IMR-90 (cell line): ENCODE results near the gene HYOU1. TPM values are rescaled to one million over a fixed set of nuclear protein-coding genes. Genes with fewer than 3 reads are reported as not detected.

Source experiments
- ATAC-seq: fragments of 200-7000 bp; cut with Tn5 transposase; 2 replicates; pipeline ENCODE4 v1.9.1; 2020; ENCODE audit warnings: low read depth, mild to moderate bottlenecking, moderate library complexity
- BruUV-seq: library from RNA; stranded (reverse); fragments of 400-500 nt; replicated peaks from 2 replicates; lab custom pipeline; 2021; lab: Mats Ljungman, UMichigan
- CTCF ChIA-PET: fragments of 300-600 bp; formaldehyde crosslinking; extraction: SDS; loops from one replicate; lab custom pipeline; 2021; ENCODE audit warnings: antibody characterized with exemption; lab: Yijun Ruan, JAX
- POLR2A ChIA-PET: fragments of 300-600 bp; sonication (Branson Sonifier 250); formaldehyde crosslinking; loops from one replicate; lab custom pipeline; 2022; ENCODE audit warnings: antibody characterized with exemption; ENCODE audit not compliant: unreplicated experiment; lab: Charles Lee
- DNase-seq: peaks from one replicate; pipeline ENCODE4 v3.0.0; 2013
- H2AFZ ChIP-seq: replicated peaks from 2 replicates; pipeline ENCODE3; 2013; ENCODE audit warnings: low read length, mild to moderate bottlenecking; ENCODE audit not compliant: poor library complexity
- H2AK5ac ChIP-seq: 2 replicates; pipeline ENCODE4 v1.6.1; 2013; ENCODE audit warnings: low read depth, low read length, inconsistent platforms
- H2AK9ac ChIP-seq: replicated peaks from 2 replicates; pipeline ENCODE3; 2013; ENCODE audit warnings: mild to moderate bottlenecking, low read depth, low read length, moderate library complexity; ENCODE audit not compliant: poor library complexity
- H2BK120ac ChIP-seq: 2 replicates; pipeline ENCODE4 v1.6.1; 2013; ENCODE audit warnings: low read depth, low read length, inconsistent platforms
- H2BK15ac ChIP-seq: 3 replicates; pipeline ENCODE4 v1.6.1; 2013; ENCODE audit warnings: low read depth, low read length, inconsistent platforms
- H2BK20ac ChIP-seq: 2 replicates; pipeline ENCODE4 v1.6.1; 2013; ENCODE audit warnings: low read depth, mild to moderate bottlenecking, inconsistent platforms, low read length, moderate library complexity
- H2BK5ac ChIP-seq: 2 replicates; pipeline ENCODE4 v1.6.1; 2013; ENCODE audit warnings: mild to moderate bottlenecking, low read depth, low read length, inconsistent platforms; ENCODE audit not compliant: poor library complexity, severe bottlenecking
- H3K14ac ChIP-seq: replicated peaks from 2 replicates; pipeline ENCODE4 v1.6.1; 2013; ENCODE audit warnings: low read depth, low read length, inconsistent platforms
- H3K18ac ChIP-seq: 2 replicates; pipeline ENCODE4 v1.6.1; 2013; ENCODE audit warnings: low read depth, low read length, control low read depth
- H3K23ac ChIP-seq: 2 replicates; pipeline ENCODE4 v1.6.1; 2013; ENCODE audit warnings: low read depth, low read length, inconsistent platforms
- H3K27ac ChIP-seq: 2 replicates; pipeline ENCODE4 v1.5.1; 2013; ENCODE audit warnings: mild to moderate bottlenecking, control low read depth, low read length; ENCODE audit not compliant: insufficient read depth
- H3K27me3 ChIP-seq: 2 replicates; pipeline ENCODE4 v1.6.1; 2013; ENCODE audit warnings: low read length; ENCODE audit not compliant: control insufficient read depth, insufficient read depth
- H3K36me3 ChIP-seq: 2 replicates; pipeline ENCODE4 v1.6.1; 2013; ENCODE audit warnings: low read length, mixed read lengths; ENCODE audit not compliant: control insufficient read depth, insufficient read depth
- H3K4ac ChIP-seq: 2 replicates; pipeline ENCODE4 v1.6.1; 2013; ENCODE audit warnings: low read depth, low read length, inconsistent platforms
- H3K4me1 ChIP-seq: 2 replicates; pipeline ENCODE4 v1.6.1; 2013; ENCODE audit warnings: low read length, mixed read lengths; ENCODE audit not compliant: control insufficient read depth, insufficient read depth
- H3K4me2 ChIP-seq: 2 replicates; pipeline ENCODE4 v1.6.1; 2013; ENCODE audit warnings: low read depth, mild to moderate bottlenecking, control low read depth, low read length, moderate library complexity
- H3K4me3 ChIP-seq: 2 replicates; pipeline ENCODE4 v1.5.1; 2013; ENCODE audit warnings: low read depth, mild to moderate bottlenecking, control low read depth, low read length, moderate library complexity; ENCODE audit not compliant: insufficient read depth
- H3K56ac ChIP-seq: 2 replicates; pipeline ENCODE4 v1.6.1; 2013; ENCODE audit warnings: low read length, inconsistent platforms; ENCODE audit not compliant: insufficient read depth; ENCODE audit errors: extremely low read depth
- H3K79me1 ChIP-seq, 2 experiments: 2 replicates each; pipeline ENCODE4 v1.6.1; 2013; ENCODE audit warnings: low read length in 2 of 2, inconsistent platforms in 1 of 2, low read depth in 1 of 2
- H3K9ac ChIP-seq: 2 replicates; pipeline ENCODE4 v1.6.1; 2013; ENCODE audit warnings: low read depth, low read length, control low read depth
- H3K9me1 ChIP-seq: 2 replicates; pipeline ENCODE4 v1.6.1; 2013; ENCODE audit warnings: low read length, inconsistent platforms; ENCODE audit not compliant: insufficient read depth
- H3K9me3 ChIP-seq: 2 replicates; pipeline ENCODE4 v1.6.1; 2013; ENCODE audit warnings: low read length; ENCODE audit not compliant: control insufficient read depth, insufficient read depth
- H4K20me1 ChIP-seq: 2 replicates; pipeline ENCODE4 v1.6.1; 2013; ENCODE audit warnings: low read length, inconsistent platforms; ENCODE audit not compliant: insufficient read depth
- H4K5ac ChIP-seq: 2 replicates; pipeline ENCODE4 v1.6.1; 2013; ENCODE audit warnings: mild to moderate bottlenecking, low read depth, low read length, control low read depth
- H4K8ac ChIP-seq, 2 experiments: 2 replicates each; pipeline ENCODE4 v1.6.1; 2013; ENCODE audit warnings: low read depth in 2 of 2, low read length in 2 of 2, control low read depth in 1 of 2, inconsistent platforms in 1 of 2
- H4K91ac ChIP-seq: 2 replicates; pipeline ENCODE4 v1.6.1; 2013; ENCODE audit warnings: low read depth, low read length, inconsistent platforms; ENCODE audit not compliant: insufficient read depth
- BHLHE40 ChIP-seq: fragments of 150-350 bp; IDR thresholded peaks from 2 replicates; pipeline ENCODE4 v1.6.1; 2016; ENCODE audit warnings: mild to moderate bottlenecking, low read depth, low read length
- CHD1 ChIP-seq: IDR thresholded peaks from 2 replicates; pipeline ENCODE4 v1.6.1; 2012; ENCODE audit warnings: low read depth, low read length, improper control_type of control experiment
- FOS ChIP-seq: fragments of 150-350 bp; IDR thresholded peaks from 2 replicates; pipeline ENCODE4 v1.6.1; 2016; ENCODE audit warnings: low read depth, low read length
- MAZ ChIP-seq: IDR thresholded peaks from 2 replicates; pipeline ENCODE4 v1.6.1; 2012; ENCODE audit warnings: low read depth, mild to moderate bottlenecking, low read length, improper control_type of control experiment, moderate library complexity, borderline replicate concordance
- MXI1 ChIP-seq: IDR thresholded peaks from 2 replicates; pipeline ENCODE4 v1.6.1; 2012; ENCODE audit warnings: low read depth, mild to moderate bottlenecking, low read length, moderate library complexity, borderline replicate concordance
- NFE2L2 ChIP-seq: fragments of 150-350 bp; IDR thresholded peaks from 2 replicates; pipeline ENCODE4 v1.6.1; 2016; ENCODE audit warnings: low read depth, mild to moderate bottlenecking, low read length
- POLR2A ChIP-seq: IDR thresholded peaks from 2 replicates; pipeline ENCODE4 v1.6.1; 2012; ENCODE audit warnings: mild to moderate bottlenecking, low read depth, low read length
- RAD21 ChIP-seq: IDR thresholded peaks from 2 replicates; pipeline ENCODE4 v1.6.1; 2012; ENCODE audit warnings: low read length, improper control_type of control experiment
- RCOR1 ChIP-seq: IDR thresholded peaks from 2 replicates; pipeline ENCODE4 v1.6.1; 2012; ENCODE audit warnings: mild to moderate bottlenecking, low read length, improper control_type of control experiment; ENCODE audit not compliant: insufficient replicate concordance
- dilution Hi-C: fragments of 300-500 bp; cut with HindIII; formaldehyde crosslinking; loops from one replicate; pipeline ENCODE4 v1.14.3; 2018; ENCODE audit warnings: low sequenced_read_pairs; ENCODE audit not compliant: unreplicated experiment
- in situ Hi-C: fragments of 300-500 bp; cut with MboI; formaldehyde crosslinking; loops from 3 replicates; pipeline ENCODE4 v1.14.3; 2019; ENCODE audit warnings: low sequenced_read_pairs, inconsistent platforms, mixed read lengths
- intact Hi-C: fragments of 100-400 bp; cut with micrococcal nuclease; formaldehyde crosslinking; loops from 2 replicates; pipeline ENCODE4 v1.10.0; 2022
- polyA plus RNA-seq, 3 experiments: library from polyadenylated mRNA; depleted of rRNA; stranded (reverse); fragments of >200 nt; gene quantifications; 2 replicates each; pipeline ENCODE4 v1.2.3, GENCODE V29; 2012; ENCODE audit warnings: low replicate concordance in 1 of 3
- total RNA-seq: library from RNA; depleted of rRNA; stranded (reverse); fragments of >200 nt; gene quantifications from 2 replicates; pipeline ENCODE4 v1.2.3, GENCODE V29; 2012
- TF ChIP-seq, protein P1 (sequence below): fragments of 150-350 bp; IDR thresholded peaks from 2 replicates; pipeline ENCODE4 v1.6.1; 2017; ENCODE audit warnings: mild to moderate bottlenecking, antibody characterized with exemption, low read length, low read depth
- TF ChIP-seq, protein P2 (sequence below): conservative IDR thresholded peaks from 2 replicates; pipeline ENCODE4 v1.5.1; 2012; ENCODE audit warnings: mild to moderate bottlenecking, low read depth, low read length, improper control_type of control experiment
- TF ChIP-seq, protein P3 (sequence below): fragments of 150-350 bp; IDR thresholded peaks from 2 replicates; pipeline ENCODE4 v1.6.1; 2016; ENCODE audit warnings: low read depth, mild to moderate bottlenecking, low read length, moderate library complexity, borderline replicate concordance

Gene HYOU1
- total and polyA plus RNA-seq, 2 of the 4 experiments (the other 2 are of a cell fraction), result 117 to 181 TPM

DNA sequence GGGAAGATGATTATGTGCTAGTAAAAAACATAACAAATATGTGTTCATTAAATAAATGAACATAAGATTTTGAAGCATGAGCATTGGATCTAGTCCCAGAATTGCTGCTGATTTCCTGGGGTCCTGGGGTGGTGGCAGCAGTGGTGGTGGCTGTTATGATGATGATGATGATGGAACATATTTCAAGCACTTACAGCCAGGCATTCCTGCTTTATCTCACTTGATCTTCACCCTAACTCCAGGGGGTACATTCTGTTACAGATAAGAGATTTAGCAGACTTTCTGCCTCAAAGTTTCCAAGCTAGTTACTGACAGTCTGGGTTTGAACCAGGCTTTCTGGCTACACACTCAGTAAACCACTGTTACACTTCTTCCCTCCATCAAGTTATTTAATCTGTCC lies 33.3 kb downstream of the HYOU1 start:
- TF ChIP-seq RCOR1 (no peak), BHLHE40 (no peak), POLR2A (no peak), MXI1 (no peak), FOS (no peak), NFE2L2 (no peak), MAZ (no peak), CHD1 (no peak), RAD21 (no peak)
- TF ChIP-seq, protein P1, sequence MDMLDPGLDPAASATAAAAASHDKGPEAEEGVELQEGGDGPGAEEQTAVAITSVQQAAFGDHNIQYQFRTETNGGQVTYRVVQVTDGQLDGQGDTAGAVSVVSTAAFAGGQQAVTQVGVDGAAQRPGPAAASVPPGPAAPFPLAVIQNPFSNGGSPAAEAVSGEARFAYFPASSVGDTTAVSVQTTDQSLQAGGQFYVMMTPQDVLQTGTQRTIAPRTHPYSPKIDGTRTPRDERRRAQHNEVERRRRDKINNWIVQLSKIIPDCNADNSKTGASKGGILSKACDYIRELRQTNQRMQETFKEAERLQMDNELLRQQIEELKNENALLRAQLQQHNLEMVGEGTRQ, result no peak
- TF ChIP-seq, protein P2, sequence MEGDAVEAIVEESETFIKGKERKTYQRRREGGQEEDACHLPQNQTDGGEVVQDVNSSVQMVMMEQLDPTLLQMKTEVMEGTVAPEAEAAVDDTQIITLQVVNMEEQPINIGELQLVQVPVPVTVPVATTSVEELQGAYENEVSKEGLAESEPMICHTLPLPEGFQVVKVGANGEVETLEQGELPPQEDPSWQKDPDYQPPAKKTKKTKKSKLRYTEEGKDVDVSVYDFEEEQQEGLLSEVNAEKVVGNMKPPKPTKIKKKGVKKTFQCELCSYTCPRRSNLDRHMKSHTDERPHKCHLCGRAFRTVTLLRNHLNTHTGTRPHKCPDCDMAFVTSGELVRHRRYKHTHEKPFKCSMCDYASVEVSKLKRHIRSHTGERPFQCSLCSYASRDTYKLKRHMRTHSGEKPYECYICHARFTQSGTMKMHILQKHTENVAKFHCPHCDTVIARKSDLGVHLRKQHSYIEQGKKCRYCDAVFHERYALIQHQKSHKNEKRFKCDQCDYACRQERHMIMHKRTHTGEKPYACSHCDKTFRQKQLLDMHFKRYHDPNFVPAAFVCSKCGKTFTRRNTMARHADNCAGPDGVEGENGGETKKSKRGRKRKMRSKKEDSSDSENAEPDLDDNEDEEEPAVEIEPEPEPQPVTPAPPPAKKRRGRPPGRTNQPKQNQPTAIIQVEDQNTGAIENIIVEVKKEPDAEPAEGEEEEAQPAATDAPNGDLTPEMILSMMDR, result no peak
- TF ChIP-seq, protein P3, sequence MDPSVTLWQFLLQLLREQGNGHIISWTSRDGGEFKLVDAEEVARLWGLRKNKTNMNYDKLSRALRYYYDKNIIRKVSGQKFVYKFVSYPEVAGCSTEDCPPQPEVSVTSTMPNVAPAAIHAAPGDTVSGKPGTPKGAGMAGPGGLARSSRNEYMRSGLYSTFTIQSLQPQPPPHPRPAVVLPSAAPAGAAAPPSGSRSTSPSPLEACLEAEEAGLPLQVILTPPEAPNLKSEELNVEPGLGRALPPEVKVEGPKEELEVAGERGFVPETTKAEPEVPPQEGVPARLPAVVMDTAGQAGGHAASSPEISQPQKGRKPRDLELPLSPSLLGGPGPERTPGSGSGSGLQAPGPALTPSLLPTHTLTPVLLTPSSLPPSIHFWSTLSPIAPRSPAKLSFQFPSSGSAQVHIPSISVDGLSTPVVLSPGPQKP, result no peak
- CTCF ChIA-PET, result no interaction called here
- no peak overlapping the region for H3K27ac ChIP-seq
- DNase-seq, result no peak
- no peak overlapping the region for H4K8ac ChIP-seq
- no peak overlapping the region for H3K4me3 ChIP-seq
- H3K4me2 ChIP-seq, result no peak overlapping the region
- no peak overlapping the region for H2BK15ac ChIP-seq
- in situ Hi-C loops, result no loop called here
- intact Hi-C loops, result no loop called here
- no TSS peak for BruUV-seq
- peaks cover 5% of the 10 kb centered on the region for H4K20me1 ChIP-seq
- no peak overlapping the region for H3K4ac ChIP-seq
- no peaks in the 10 kb centered on the region for H3K9me3 ChIP-seq
- peaks cover 18 to 48% of the 10 kb centered on the region in 2 experiments for H3K79me1 ChIP-seq
- no peak overlapping the region for H2AK9ac ChIP-seq
- H2BK20ac ChIP-seq, result no peak overlapping the region
- H3K14ac ChIP-seq, result no peak overlapping the region
- no peaks in the 10 kb centered on the region for H3K27me3 ChIP-seq
- no peak overlapping the region for H3K56ac ChIP-seq
- dilution Hi-C loops, result no loop called here
- H2AFZ ChIP-seq, result no peak overlapping the region
- H3K4me1 ChIP-seq, result peaks cover 4% of the 10 kb centered on the region
- ATAC-seq, result no peak
- no peak overlapping the region for H2AK5ac ChIP-seq
- peaks cover 27% of the 10 kb centered on the region for H3K36me3 ChIP-seq
- no peak overlapping the region for H3K23ac ChIP-seq
- peaks cover 3% of the 10 kb centered on the region for H3K9me1 ChIP-seq
- POLR2A ChIA-PET, result no interaction called here
- H3K9ac ChIP-seq, result no peak overlapping the region
- H3K18ac ChIP-seq, result no peak overlapping the region
- H4K91ac ChIP-seq, result no peak overlapping the region
- H4K5ac ChIP-seq, result no peak overlapping the region
- no peak overlapping the region for H2BK5ac ChIP-seq
- no peak overlapping the region for H2BK120ac ChIP-seq
